WI38 (cell line): ENCODE data around the gene PAXIP1.

Experiments
- H3K4me3 ChIP-seq: 2 replicates; pipeline ENCODE4 v1.5.1; 2011; ENCODE audit warnings: low read depth, mild to moderate bottlenecking, control low read depth, low read length
- TF ChIP-seq, protein P1 (sequence below): IDR thresholded peaks from 2 replicates; pipeline ENCODE4 v1.5.1; 2012; ENCODE audit warnings: low read depth, mild to moderate bottlenecking, control low read depth, low read length

The PAXIP1 gene

DNA sequence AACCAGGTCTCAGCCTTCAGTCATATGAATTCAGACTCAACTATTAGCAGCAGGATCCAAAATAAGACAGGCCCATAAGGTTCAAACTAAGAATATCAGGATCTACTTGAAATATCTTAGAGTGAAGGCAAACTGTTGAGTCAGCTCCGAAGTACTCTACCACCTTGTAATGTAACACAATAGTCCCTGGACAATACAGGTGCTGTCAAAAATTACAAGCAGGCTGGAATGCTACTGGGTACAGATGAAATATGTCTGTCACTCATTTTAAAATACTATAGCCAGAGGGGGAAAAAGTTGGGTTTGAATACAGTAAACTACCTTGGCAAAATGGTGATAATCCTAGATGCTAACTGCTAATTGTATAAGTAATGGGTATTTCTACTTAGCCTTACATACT lies 6.8 kb downstream of the PAXIP1 start:
- H3K4me3 ChIP-seq, result no peak overlapping the region
- TF ChIP-seq, protein P1, sequence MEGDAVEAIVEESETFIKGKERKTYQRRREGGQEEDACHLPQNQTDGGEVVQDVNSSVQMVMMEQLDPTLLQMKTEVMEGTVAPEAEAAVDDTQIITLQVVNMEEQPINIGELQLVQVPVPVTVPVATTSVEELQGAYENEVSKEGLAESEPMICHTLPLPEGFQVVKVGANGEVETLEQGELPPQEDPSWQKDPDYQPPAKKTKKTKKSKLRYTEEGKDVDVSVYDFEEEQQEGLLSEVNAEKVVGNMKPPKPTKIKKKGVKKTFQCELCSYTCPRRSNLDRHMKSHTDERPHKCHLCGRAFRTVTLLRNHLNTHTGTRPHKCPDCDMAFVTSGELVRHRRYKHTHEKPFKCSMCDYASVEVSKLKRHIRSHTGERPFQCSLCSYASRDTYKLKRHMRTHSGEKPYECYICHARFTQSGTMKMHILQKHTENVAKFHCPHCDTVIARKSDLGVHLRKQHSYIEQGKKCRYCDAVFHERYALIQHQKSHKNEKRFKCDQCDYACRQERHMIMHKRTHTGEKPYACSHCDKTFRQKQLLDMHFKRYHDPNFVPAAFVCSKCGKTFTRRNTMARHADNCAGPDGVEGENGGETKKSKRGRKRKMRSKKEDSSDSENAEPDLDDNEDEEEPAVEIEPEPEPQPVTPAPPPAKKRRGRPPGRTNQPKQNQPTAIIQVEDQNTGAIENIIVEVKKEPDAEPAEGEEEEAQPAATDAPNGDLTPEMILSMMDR, result no peak

GRCh38 chr7:154994996-154995395 lies 7.9 kb downstream of the PAXIP1 start:
- TF ChIP-seq, protein P1, result no peak
- H3K4me3 ChIP-seq, result no peak overlapping the region

DNA sequence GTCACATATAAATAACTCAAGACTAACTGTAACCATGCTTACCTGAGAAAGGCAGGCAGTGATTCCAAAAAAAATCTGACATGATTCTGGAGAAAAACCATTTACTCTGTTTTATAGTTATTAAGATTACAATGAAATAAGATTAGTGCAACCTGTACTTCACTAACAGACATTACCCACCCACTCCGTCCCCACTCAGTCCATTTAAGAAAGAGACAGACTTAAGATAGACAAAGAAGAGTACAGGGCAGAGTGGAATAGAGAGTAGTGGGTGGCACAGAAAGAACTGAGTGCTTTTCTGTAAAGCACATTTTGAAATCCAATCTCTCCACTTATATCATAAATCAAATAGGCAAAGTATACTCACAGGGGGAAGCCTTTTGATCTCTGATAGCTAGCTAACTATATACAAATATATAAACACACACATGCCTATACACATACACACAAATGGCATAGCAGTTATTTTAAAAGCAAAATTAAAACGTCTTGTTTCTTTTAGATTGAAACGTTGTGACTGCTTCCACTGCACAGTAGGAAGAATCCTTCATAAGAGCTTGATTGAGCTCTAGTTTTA lies 11.9 kb downstream of the PAXIP1 start:
- H3K4me3 ChIP-seq, result no peak overlapping the region
- TF ChIP-seq, protein P1, result no peak

DNA sequence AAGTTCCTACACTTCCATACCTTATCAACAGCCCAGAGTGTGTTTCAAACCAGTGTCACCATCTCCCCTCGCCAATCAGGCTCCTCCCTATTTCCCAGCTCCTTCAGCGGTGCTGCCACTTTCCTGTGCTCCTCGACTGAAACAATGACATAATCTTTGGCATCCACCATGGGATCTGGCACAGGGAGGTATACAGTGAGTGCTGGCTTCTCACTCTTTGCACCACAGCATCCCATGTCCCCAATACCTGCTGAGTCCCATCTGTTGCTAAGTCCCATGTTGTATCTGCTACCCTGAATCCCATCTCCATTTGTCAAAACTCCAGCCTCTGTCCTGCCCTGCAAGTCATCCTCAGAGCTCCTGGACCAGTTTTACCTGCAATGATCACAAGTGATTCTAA lies 15.4 kb downstream of the PAXIP1 start:
- TF ChIP-seq, protein P1, result no peak
- H3K4me3 ChIP-seq, result no peak overlapping the region

DNA sequence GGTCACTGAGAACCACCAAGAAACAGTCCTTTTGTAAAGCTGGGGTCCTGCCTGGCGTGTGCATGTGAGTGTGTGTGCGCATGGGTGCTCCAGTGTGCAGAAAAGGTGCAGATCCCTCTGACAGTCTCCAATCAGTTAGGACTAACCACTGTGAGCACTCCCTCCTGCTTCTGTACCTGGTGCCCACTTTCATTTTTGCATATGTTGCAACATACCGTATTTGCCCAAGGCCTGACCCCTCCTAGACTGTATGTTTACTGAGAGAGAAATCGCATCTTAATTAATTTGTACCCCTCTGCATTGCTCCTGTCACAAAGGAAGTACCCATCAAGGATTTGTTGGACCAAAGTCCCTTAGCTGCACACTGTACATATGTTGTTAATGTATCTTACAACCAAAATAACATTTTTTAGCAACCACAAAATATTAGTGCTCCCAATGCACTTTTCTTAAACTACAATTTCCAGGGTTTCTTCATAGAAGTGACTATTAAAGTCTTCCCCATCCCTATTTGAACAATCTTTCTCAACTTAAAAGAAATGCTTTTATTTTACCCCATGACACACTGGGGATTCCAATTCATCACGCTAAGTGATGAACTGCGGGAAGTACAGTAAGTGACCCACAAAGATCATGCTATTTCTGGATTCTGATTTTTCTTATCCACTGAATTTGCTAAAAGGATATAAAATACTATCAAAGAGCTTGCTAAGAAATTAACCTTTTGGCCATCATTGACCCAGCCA lies 16.6 kb downstream of the PAXIP1 start:
- TF ChIP-seq, protein P1, result no peak
- H3K4me3 ChIP-seq, result no peak overlapping the region

- no peak overlapping the region for H3K4me3 ChIP-seq
- TF ChIP-seq, protein P1, result no peak
Observed at GRCh38 chr7:154985230-154985629, 17.7 kb downstream of the PAXIP1 start.

DNA sequence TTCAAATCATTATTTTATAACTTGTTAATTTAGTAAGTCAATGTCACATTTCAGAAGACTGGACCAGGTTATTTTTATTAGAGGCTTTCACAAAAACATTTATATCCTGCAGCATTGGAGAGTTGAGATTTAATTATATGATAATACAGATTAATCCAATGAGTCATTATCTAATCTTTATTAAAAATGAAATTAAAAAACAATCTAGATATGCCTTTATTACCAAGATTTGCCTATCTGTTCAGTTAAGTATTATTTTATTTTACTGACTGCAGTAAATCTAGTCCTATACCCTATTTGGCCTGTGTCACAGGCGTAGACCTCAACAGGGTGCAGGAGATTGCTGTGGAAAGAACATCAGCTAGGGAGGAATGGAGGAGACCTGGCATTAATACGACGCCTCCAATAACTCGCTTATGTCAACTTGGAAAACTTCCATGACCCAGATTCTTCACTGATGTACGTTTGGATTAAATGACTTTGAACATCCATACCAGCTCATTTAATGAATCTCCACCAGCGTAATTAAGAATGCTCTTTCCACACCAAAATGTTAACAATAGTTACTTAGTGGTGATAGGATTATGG lies 18.2 kb downstream of the PAXIP1 start:
- TF ChIP-seq, protein P1, result no peak
- H3K4me3 ChIP-seq, result no peak overlapping the region
